ENCODE measurements around the gene ZNF423.

ZNF423 gene

GRCh38 chr16:49543631-49543946, 312.3 kb downstream of the ZNF423 start:
- H3K4me3 ChIP-seq: no peak overlapping the region
- no peak overlapping the region for H3K27ac ChIP-seq
- no peak for TF ChIP-seq CTCF (IDR thresholded peaks at IDR 0.05)
- no peak for DNase-seq (ENCODE audit: low spot score)

- TF ChIP-seq CTCF (IDR thresholded peaks at IDR 0.05): no peak
- H3K27ac ChIP-seq: no peak overlapping the region
- no peak for DNase-seq (ENCODE audit: low spot score)
- no peak overlapping the region for H3K4me3 ChIP-seq
These were observed 312.8 kb downstream of the ZNF423 start for GRCh38 chr16:49542946-49543630.

- no peak for DNase-seq (ENCODE audit: low spot score)
- no peak overlapping the region for H3K4me3 ChIP-seq
- TF ChIP-seq CTCF (IDR thresholded peaks at IDR 0.05): no peak
- no peak overlapping the region for H3K27ac ChIP-seq
These were observed 313.5 kb downstream of the ZNF423 start for GRCh38 chr16:49542391-49542891.

- Histone ChIP-seq H3K4me3 (no peak overlapping the region), H3K27ac (no peak overlapping the region)
- no peak for TF ChIP-seq CTCF (IDR thresholded peaks at IDR 0.05)
- no peak for DNase-seq (ENCODE audit: low spot score)
These were observed 315.1 kb downstream of the ZNF423 start for GRCh38 chr16:49540836-49541235.

- Histone ChIP-seq H3K4me3 (no peak overlapping the region), H3K27ac (peak overlapping the region in 1 of 2 donors; percentile 2)
- no peak for DNase-seq (ENCODE audit: low spot score)
- no peak for TF ChIP-seq CTCF (IDR thresholded peaks at IDR 0.05)
These were observed 316.2 kb downstream of the ZNF423 start for GRCh38 chr16:49539758-49540157.

GRCh38 chr16:49537924-49538459, 317.9 kb downstream of the ZNF423 start:
- Histone ChIP-seq H3K4me3 (no peak overlapping the region), H3K27ac (no peak overlapping the region)
- DNase-seq (ENCODE audit: low spot score): no peak
- no peak for TF ChIP-seq CTCF (IDR thresholded peaks at IDR 0.05)
